CD1c-positive myeloid dendritic cell (primary cell): Measurements from ENCODE around the gene BABAM2.
"Not testable (repeated sequence)": the region's sequence is repeated elsewhere in the genome, so short reads cannot be mapped to it uniquely, and the experiment has no call there.

Experiments
- DNase-seq: peaks from one replicate; pipeline ENCODE4 v3.0.0-alpha.2; 2016; ENCODE audit errors: extremely low spot score

Gene BABAM2

DNA sequence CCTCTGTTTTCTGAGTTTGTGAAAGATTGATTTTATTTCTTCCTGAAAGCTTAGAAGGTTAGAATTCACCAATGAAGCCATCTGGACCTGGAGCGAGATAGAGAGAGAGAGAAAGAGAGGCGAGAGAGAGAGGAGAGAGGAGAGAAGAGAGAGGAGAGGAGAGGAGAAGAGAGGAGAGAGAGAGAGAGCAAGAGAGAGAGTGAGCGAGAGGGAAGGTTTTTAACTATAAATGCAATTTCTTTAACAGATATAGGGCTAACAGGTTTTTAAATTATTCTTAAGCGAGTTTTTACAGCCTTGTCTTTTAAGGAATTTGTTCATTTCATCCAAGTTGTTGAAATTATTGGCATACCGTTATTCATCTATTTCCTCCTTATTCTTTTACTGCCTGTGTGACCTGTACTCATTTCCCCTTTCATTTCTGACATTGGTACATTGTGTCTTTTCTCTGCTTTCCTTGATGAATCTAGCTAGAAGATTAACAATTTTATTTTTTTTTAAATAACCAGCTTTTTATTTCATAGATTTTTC lies 56.1 kb downstream of the BABAM2 start:
- no peak for DNase-seq

DNA sequence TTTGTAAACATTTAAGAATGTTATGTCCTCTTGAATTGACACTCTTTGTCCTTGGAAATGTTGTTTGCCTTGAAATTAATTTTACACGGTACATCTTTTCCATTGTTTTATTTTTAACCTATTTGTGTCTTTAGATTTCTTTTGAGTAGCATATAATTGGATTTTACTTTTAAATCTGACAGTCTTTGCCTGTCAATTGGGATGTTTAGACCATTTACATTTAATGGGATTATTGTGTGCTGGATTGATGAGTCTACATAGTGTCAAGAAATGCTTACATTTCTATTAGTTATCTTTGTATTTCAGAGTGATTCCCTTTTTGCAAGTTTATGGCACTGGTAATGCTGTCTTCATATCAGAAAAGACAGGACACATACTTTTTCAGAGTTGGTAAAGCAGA lies 61.5 kb downstream of the BABAM2 start:
- DNase-seq: no peak

DNA sequence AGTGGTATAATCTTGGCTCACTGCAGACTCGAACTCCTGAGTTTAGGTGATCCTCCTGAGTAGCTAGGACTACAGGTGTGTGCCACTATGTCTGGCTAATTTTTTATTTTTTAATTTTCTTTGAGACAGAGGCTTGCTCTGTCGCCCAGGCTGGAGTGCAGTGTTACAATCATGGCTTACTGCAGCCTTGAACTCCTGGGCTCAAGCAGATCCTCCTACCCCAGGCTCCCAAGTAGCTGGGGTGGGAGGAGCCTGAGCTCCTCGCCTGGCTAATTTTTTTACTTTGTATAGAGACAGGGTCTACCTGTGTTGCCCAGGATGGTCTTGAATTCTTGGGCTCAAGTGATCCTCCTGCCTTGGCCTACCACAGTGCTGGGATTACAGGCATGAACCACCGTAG lies 62.5 kb downstream of the BABAM2 start:
- DNase-seq: no peak

- DNase-seq: no peak
Measured at GRCh38 chr2:27954221-27954673, 63.7 kb downstream of the BABAM2 start.

GRCh38 chr2:27954771-27955383 lies 64.3 kb downstream of the BABAM2 start:
- peak; percentile 60 for DNase-seq

DNA sequence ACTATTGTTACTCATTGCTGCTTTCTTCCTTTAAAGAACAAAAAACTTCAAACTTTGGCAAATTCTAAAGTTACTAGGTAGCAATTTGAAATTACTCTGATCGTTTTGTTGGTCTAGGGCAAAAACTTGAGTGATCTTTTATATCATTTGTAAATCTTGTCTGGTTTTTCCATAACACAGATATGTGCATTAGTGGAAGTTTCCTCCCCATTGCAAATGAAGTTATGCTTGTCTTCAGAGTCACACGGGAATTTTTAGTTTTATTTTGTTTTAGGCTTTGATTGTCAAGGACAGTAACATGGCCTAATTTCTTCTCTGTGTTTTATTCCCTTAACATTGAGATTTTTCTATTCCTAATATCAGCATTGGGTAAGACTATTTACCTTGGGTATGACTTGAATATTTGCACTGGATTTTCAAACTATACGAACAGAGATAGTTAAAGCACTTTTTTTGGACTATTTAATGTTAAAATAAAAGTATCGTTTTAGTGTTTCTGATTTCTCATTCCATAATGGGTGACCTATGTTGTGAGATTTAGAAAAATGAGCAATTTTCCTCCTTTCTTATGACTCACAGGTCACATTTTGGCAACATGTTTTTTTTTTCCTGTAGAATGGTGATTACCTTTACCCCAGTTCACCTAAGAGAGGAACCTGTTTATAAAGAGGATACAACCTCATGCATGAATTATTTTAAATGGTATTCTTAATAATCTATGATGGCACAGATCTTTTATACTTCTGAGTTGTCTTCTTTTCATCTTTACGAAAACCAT lies 65.0 kb downstream of the BABAM2 start:
- no peak for DNase-seq

- peak; percentile 71 for DNase-seq
Measured at GRCh38 chr2:27956888-27957287, 66.4 kb downstream of the BABAM2 start.

- DNase-seq: no peak
Measured at GRCh38 chr2:27958711-27959378, 68.3 kb downstream of the BABAM2 start.

GRCh38 chr2:27959496-27959895 lies 69.0 kb downstream of the BABAM2 start:
- peak; percentile 31 for DNase-seq

GRCh38 chr2:27960237-27960912 lies 69.8 kb downstream of the BABAM2 start:
- no peak for DNase-seq

- DNase-seq: no peak
Measured at GRCh38 chr2:27962006-27962405, 71.5 kb downstream of the BABAM2 start.

- DNase-seq: no peak
Measured at GRCh38 chr2:27963472-27963871, 72.9 kb downstream of the BABAM2 start.

- DNase-seq: no peak
Measured at GRCh38 chr2:27964067-27964466, 73.5 kb downstream of the BABAM2 start.

- DNase-seq: no peak
Measured at GRCh38 chr2:27965841-27966240, 75.3 kb downstream of the BABAM2 start.

GRCh38 chr2:27966466-27966865 lies 75.9 kb downstream of the BABAM2 start:
- DNase-seq: no peak

GRCh38 chr2:27967076-27967475 lies 76.5 kb downstream of the BABAM2 start:
- no peak for DNase-seq

DNA sequence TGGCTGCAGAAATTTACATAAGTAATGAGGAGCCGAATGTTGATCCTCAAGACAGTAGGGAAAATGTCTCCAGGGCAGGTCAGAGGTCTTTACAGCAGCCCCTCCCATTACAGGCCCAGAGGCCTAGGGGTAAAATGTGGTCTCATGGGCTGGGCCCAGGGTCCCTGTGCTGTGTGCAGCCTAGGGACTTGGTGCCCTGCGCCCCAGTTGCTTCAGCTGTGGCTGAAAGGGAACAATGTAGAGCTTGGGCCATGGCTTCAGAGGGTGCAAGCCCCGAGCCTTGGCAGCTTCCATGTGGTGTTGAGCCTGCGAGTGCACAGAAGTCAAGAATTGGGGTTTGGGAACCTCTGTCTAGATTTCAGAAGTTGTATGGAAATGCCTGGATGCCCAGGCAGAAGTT lies 77.5 kb downstream of the BABAM2 start:
- not testable (repeated sequence) for DNase-seq

- not testable (repeated sequence) for DNase-seq
Measured at GRCh38 chr2:27968957-27969356, 78.4 kb downstream of the BABAM2 start.

- DNase-seq: no peak
Measured at GRCh38 chr2:27972311-27972710, 81.8 kb downstream of the BABAM2 start.

DNA sequence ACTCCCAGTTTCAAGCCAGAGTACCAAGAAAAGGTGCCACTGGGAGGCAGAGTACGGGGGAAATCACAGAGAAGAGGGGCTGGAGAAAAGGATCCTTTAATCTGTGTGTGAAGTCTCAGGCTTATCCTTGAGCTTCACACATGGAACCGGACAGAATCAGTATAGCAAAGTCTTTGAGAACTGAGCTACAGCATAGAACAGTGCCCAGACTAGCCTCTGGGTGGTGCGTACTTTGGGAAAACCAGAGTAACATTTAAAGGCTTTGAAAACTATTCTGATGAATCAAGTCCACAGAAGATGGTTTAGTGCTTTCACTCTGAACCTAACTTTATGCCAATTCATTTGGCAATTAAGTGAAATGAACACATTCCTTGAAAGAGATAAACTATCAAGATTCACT lies 83.1 kb downstream of the BABAM2 start:
- no peak for DNase-seq

DNA sequence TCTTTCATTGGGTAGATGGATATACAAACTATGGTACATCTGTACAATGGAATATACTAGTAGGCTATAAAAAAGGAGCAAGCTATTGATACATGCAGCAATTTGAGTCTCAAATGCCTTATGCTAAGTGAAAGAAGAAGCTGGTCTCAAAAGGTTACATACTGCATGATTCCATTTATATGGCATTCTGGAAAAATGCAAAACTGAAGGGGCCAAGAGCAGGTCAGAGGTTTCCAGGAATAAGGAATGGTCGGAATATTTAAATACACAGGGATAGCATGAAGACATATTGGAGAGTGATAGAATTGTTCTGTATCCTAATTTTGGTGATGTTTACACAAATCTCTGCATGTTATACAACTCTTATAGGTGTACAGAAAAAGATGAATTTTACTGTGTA lies 85.8 kb downstream of the BABAM2 start:
- no peak for DNase-seq

- DNase-seq: no peak
Measured at GRCh38 chr2:27977731-27978312, 87.3 kb downstream of the BABAM2 start.
